OCI-LY7 (cell line): Measurements from ENCODE around the gene WNT11. TPM values are rescaled to one million over a fixed set of nuclear protein-coding genes. Genes with fewer than 3 reads are reported as not detected.

ENCODE experiments used
- BruUV-seq: library from RNA; stranded (reverse); fragments of 400-500 nt; replicated peaks from 2 replicates; lab custom pipeline; 2021; lab: Mats Ljungman, UMichigan
- CTCF ChIA-PET: fragments of 300-600 bp; sonication (Branson Sonifier 250); formaldehyde crosslinking; loops from one replicate; lab custom pipeline; 2022; ENCODE audit warnings: antibody characterized with exemption; ENCODE audit not compliant: unreplicated experiment; lab: Charles Lee
- POLR2A ChIA-PET: fragments of 300-600 bp; sonication (Branson Sonifier 250); formaldehyde crosslinking; loops from one replicate; lab custom pipeline; 2022; ENCODE audit warnings: antibody characterized with exemption; lab: Charles Lee
- DNase-seq: peaks from one replicate; pipeline ENCODE4 v3.0.0-alpha.2; 2015; ENCODE audit warnings: low spot score
- H2AFZ ChIP-seq: fragments of 200-600 bp; sonication (generic), shearing (Covaris generic); 2 replicates; pipeline ENCODE4 v1.6.1; 2014; ENCODE audit warnings: mild to moderate bottlenecking, antibody characterized with exemption, low read length, moderate library complexity
- H3K27ac ChIP-seq: fragments of 200-600 bp; sonication (generic); 2 replicates; pipeline ENCODE4 v1.5.1; 2014; ENCODE audit warnings: mixed run types, low read depth, mild to moderate bottlenecking, moderate library complexity, low read length, inconsistent platforms; ENCODE audit not compliant: poor library complexity, severe bottlenecking
- H3K36me3 ChIP-seq: fragments of 200-600 bp; sonication (generic); 2 replicates; pipeline ENCODE4 v1.6.1; 2014; ENCODE audit warnings: mild to moderate bottlenecking, antibody characterized with exemption, low read length, moderate library complexity, mixed read lengths; ENCODE audit not compliant: insufficient read depth
- H3K4me1 ChIP-seq: fragments of 200-600 bp; sonication (generic); 2 replicates; pipeline ENCODE4 v1.5.1; 2014; ENCODE audit warnings: mild to moderate bottlenecking, low read length; ENCODE audit not compliant: insufficient read depth, poor library complexity, severe bottlenecking
- H3K4me2 ChIP-seq: fragments of 200-600 bp; sonication (generic); 2 replicates; pipeline ENCODE4 v1.6.1; 2014; ENCODE audit warnings: mild to moderate bottlenecking, low read length
- H3K4me3 ChIP-seq: fragments of 200-600 bp; sonication (generic); 2 replicates; pipeline ENCODE4 v1.5.1; 2014; ENCODE audit warnings: mild to moderate bottlenecking, low read depth, low read length; ENCODE audit not compliant: poor library complexity, severe bottlenecking
- H3K79me2 ChIP-seq: fragments of 200-600 bp; sonication (generic); 2 replicates; pipeline ENCODE4 v1.6.1; 2016; ENCODE audit warnings: low read depth, mild to moderate bottlenecking, low read length, moderate library complexity, mixed read lengths; ENCODE audit not compliant: insufficient read depth
- H3K9me2 ChIP-seq: fragments of 200-600 bp; sonication (generic); 2 replicates; pipeline ENCODE4 v1.6.1; 2016; ENCODE audit warnings: mild to moderate bottlenecking, low read length, mixed read lengths; ENCODE audit not compliant: insufficient read depth
- H3K9me3 ChIP-seq: fragments of 200-600 bp; sonication (generic); 2 replicates; pipeline ENCODE4 v1.6.1; 2014; ENCODE audit warnings: mild to moderate bottlenecking, mixed run types, low read length, mixed read lengths
- H4K20me1 ChIP-seq: fragments of 200-600 bp; sonication (generic); 2 replicates; pipeline ENCODE4 v1.6.1; 2014; ENCODE audit warnings: mild to moderate bottlenecking, antibody characterized with exemption, low read length, moderate library complexity, mixed read lengths; ENCODE audit not compliant: insufficient read depth
- EZH2phosphoT487 ChIP-seq: fragments of 200-600 bp; sonication (generic); IDR thresholded peaks from 2 replicates; pipeline ENCODE4 v1.6.1; 2018; ENCODE audit warnings: low read depth, borderline replicate concordance, mild to moderate bottlenecking, mixed run types, antibody characterized with exemption, low read length, moderate library complexity, mixed read lengths
- intact Hi-C: fragments of 100-400 bp; cut with micrococcal nuclease; formaldehyde crosslinking; loops from one replicate; pipeline ENCODE4 v1.10.0; 2022; ENCODE audit not compliant: unreplicated experiment
- total RNA-seq, 2 experiments: library from RNA; depleted of rRNA in 1 of 2; stranded (reverse); fragments of >200 nt in 1 of 2; shearing (Covaris generic) in 1 of 2; gene quantifications; 2 replicates each; pipeline ENCODE4 v1.2.3, GENCODE V29; 2014 to 2022
- TF ChIP-seq, protein P1 (sequence below): fragments of 200-600 bp; sonication (generic); conservative IDR thresholded peaks from 2 replicates; pipeline ENCODE4 v1.5.1; 2014; ENCODE audit warnings: mild to moderate bottlenecking, antibody characterized with exemption, low read length, moderate library complexity, mixed read lengths

The WNT11 gene
- total RNA-seq, 2 experiments from 2014 or later, result not detected

- H3K79me2 ChIP-seq, result no peaks in the 10 kb centered on the region
- no peak overlapping the region for H2AFZ ChIP-seq
- H3K4me1 ChIP-seq, result no peaks in the 10 kb centered on the region
- intact Hi-C loops, result no loop called here
- DNase-seq, result no peak
- no peaks in the 10 kb centered on the region for H3K9me2 ChIP-seq
- no peak for TF ChIP-seq EZH2phosphoT487
- TF ChIP-seq, protein P1, sequence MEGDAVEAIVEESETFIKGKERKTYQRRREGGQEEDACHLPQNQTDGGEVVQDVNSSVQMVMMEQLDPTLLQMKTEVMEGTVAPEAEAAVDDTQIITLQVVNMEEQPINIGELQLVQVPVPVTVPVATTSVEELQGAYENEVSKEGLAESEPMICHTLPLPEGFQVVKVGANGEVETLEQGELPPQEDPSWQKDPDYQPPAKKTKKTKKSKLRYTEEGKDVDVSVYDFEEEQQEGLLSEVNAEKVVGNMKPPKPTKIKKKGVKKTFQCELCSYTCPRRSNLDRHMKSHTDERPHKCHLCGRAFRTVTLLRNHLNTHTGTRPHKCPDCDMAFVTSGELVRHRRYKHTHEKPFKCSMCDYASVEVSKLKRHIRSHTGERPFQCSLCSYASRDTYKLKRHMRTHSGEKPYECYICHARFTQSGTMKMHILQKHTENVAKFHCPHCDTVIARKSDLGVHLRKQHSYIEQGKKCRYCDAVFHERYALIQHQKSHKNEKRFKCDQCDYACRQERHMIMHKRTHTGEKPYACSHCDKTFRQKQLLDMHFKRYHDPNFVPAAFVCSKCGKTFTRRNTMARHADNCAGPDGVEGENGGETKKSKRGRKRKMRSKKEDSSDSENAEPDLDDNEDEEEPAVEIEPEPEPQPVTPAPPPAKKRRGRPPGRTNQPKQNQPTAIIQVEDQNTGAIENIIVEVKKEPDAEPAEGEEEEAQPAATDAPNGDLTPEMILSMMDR, result no peak
- no peak overlapping the region for H3K4me2 ChIP-seq
- H4K20me1 ChIP-seq, result no peaks in the 10 kb centered on the region
- ChIA-PET POLR2A (no interaction called here), CTCF (no interaction called here)
- no peak overlapping the region for H3K27ac ChIP-seq
- no TSS peak for BruUV-seq
- no peaks in the 10 kb centered on the region for H3K36me3 ChIP-seq
- H3K4me3 ChIP-seq, result no peak overlapping the region
- H3K9me3 ChIP-seq, result no peaks in the 10 kb centered on the region
Observed at GRCh38 chr11:76214186-76214585, 7.9 kb upstream of the WNT11 start.

DNA sequence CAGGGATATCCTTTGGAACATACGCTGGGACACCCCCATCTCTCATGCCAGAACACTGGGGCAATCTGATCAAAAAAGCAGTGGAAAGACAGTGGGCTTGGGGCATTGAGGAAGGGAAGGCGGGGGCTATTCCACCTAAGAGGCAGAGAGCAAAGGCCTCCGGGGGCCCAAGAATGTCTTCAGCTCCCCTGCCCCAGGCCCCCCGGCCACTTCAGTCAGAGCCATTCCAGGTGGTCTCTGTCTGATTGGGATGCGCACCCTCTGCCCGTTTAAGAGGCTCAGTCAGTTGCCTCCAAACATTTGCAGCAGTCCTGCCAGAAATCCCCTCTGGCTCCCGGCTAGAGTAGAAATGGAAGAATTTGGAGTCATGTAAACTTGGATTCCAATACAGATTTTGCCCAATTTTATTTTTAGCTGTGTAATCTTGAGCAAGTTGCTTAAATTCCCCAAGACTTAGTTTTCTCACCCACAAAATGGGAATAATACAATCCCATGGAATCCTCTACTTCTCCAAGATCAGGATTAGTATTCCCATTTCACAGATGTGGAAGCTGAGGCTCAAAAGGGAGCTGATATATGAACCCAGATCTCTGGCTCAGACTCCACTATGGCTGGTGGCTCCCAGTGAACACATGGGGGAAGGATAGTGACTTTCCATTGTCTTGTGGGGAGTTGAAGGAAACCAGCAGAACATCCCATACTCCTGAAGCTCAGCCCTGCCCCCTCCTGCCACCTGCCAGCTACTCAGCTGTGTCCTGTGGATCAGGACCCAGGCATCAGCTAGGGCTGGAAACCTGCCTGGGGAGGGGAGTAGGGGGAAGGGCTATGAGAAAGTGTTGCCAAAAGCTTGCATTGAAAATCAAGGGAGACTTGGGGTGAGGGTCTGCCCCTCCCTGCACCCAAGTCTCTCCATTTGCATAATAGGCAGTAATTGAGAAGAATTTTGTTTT, 6.1 kb upstream of the WNT11 start:
- no peak for DNase-seq
- no TSS peak for BruUV-seq
- no peaks in the 10 kb centered on the region for H4K20me1 ChIP-seq
- CTCF ChIA-PET, result no interaction called here
- no peak overlapping the region for H2AFZ ChIP-seq
- no peaks in the 10 kb centered on the region for H3K9me3 ChIP-seq
- no peak for TF ChIP-seq EZH2phosphoT487
- TF ChIP-seq, protein P1, result no peak
- POLR2A ChIA-PET, result no interaction called here
- no peaks in the 10 kb centered on the region for H3K4me1 ChIP-seq
- no peak overlapping the region for H3K27ac ChIP-seq
- no peaks in the 10 kb centered on the region for H3K36me3 ChIP-seq
- intact Hi-C loops, result no loop called here
- no peak overlapping the region for H3K4me2 ChIP-seq
- no peaks in the 10 kb centered on the region for H3K9me2 ChIP-seq
- H3K4me3 ChIP-seq, result no peak overlapping the region
- no peaks in the 10 kb centered on the region for H3K79me2 ChIP-seq
